Epithelial cell of esophagus (primary cell): Measurements from ENCODE around the gene FTCD.
"Not testable (repeated sequence)": the region's sequence is repeated elsewhere in the genome, so short reads cannot be mapped to it uniquely, and the experiment has no call there.

Experiments
- DNase-seq: peaks from one replicate; pipeline ENCODE4 v3.0.0; 2010; ENCODE audit warnings: low read depth
- H3K4me3 ChIP-seq: 2 replicates; pipeline ENCODE4 v1.5.1; 2011; ENCODE audit warnings: mild to moderate bottlenecking, low read length, control low read depth
- TF ChIP-seq, protein P1 (sequence below): IDR thresholded peaks from 2 replicates; pipeline ENCODE4 v1.5.1; 2011; ENCODE audit warnings: low read depth, mild to moderate bottlenecking, low read length, control low read depth, inconsistent platforms; ENCODE audit not compliant: insufficient read depth; ENCODE audit errors: missing control alignments

FTCD gene

DNA sequence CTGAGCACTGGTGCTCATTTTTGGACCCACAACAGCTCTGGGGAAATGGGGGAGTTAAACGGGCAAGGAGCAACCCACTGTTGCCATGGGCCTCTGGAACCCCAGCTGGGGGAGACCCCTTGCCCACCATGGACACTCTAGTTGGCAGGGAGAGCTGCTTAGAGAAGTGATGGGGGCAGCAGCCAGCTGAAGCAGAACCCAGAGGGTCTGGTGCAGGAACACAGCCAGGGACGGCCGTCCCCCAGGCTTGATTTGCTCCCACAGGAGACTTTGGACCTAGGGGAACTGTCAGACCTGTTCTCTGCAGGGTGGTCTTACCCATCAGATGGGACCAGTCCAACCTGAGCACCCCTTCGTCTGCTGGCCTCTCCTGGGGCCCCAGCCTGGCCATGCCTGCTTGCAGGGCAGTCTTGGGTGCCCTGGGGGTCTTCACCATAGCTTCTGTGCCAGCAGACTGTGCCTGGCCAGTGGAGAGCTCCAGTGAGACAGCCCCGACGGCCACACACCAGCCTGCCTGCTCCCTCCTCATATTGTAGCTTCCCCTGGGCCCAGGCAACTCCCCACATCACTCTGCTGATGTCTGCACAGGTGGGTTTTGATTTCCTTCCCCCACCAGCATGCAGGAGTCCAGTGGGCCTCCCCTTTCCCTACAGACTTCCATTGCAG, 17.6 kb upstream of the FTCD start:
- H3K4me3 ChIP-seq: no peak overlapping the region
- TF ChIP-seq, protein P1, sequence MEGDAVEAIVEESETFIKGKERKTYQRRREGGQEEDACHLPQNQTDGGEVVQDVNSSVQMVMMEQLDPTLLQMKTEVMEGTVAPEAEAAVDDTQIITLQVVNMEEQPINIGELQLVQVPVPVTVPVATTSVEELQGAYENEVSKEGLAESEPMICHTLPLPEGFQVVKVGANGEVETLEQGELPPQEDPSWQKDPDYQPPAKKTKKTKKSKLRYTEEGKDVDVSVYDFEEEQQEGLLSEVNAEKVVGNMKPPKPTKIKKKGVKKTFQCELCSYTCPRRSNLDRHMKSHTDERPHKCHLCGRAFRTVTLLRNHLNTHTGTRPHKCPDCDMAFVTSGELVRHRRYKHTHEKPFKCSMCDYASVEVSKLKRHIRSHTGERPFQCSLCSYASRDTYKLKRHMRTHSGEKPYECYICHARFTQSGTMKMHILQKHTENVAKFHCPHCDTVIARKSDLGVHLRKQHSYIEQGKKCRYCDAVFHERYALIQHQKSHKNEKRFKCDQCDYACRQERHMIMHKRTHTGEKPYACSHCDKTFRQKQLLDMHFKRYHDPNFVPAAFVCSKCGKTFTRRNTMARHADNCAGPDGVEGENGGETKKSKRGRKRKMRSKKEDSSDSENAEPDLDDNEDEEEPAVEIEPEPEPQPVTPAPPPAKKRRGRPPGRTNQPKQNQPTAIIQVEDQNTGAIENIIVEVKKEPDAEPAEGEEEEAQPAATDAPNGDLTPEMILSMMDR: no peak
- DNase-seq: no peak

DNA sequence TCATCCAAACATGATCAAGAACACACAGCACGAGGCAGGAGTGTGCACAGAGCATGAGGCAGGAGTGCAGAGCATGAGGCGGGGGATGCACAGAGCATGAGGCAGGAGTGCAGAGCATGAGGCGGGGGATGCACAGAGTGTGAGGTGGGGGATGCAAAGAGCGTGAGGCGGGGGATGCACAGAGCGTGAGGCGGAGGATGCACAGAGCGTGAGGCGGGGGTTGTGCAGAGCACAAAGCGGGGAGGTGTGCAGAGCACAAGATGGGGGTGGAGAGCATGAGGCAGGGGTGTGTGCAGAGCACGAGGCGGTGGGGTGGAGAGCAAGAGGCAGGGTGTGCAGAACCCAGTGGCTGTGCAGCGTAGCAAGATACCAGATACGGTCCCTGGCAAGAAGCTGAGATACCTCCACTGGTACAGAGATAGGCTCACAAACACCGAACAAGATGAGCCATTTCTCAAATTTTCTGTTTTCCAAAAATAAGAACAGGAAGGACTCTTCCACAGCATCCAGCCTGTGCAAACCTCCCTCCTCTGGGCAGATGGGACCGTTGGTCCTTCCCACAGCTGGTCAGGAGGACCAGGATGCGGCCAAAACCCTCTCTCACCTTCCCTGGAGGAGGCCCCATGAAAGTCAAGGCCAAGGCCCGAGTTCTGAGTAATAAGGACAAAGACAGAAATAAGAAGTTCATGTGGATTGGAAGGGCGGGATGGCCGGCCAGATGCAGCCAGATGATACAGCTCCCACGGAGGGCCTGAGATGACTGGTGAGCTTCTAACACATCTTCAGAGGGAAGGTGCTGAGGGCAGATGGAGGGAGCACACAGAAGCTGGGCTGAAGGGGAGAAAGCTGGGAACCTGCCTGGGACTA, 16.9 kb upstream of the FTCD start:
- H3K4me3 ChIP-seq: no peak overlapping the region
- TF ChIP-seq, protein P1: no peak
- no peak for DNase-seq

DNA sequence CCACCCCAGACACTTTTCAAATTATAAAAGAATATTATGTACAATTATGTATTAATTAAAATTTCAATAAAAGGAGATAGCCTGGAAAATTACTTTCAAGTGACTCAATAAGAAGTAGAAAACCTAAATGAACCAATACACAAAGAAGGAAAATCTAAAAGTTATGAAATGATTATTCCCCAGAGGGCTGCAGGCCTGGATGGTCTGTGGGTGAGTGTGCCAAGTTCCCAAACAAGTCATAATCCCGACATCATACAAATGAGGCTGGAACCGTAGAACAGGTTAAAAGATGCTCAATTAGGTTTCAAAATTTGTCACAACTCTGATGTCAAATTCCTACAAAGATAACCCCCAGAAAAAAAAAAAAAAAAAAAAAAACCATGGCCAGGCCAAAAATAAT, 16.2 kb upstream of the FTCD start:
- no peak overlapping the region for H3K4me3 ChIP-seq
- no peak for DNase-seq
- TF ChIP-seq, protein P1: no peak

DNA sequence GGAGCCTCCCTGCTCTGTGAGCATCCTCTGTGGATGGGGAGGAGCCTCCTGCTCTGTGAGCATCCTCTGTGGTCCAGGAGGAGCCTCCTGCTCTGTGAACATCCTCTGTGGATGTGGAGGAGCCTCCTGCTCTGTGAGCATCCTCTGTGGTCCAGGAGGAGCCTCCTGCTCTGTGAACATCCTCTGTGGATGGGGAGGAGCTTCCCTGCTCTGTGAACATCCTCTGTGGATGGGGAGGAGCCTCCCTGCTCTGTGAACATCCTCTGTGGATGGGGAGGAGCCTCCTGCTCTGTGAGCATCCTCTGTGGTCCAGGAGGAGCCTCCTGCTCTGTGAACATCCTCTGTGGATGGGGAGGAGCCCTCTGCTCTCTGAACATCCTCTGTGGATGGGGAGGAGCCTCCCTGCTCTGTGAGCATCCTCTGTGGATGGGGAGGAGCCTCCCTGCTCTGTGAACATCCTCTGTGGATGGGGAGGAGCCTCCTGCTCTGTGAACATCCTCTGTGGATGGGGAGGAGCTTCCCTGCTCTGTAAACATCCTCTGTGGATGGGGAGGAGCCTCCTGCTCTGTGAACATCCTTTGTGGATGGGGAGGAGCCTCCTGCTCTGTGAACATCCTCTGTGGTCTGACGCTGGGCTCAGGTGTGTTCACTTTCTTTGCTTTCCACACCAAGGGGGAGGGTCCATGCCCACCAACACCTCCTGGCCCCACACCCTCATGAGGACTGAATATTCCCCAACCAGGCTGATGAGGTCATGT, 15.2 kb upstream of the FTCD start:
- not testable (repeated sequence) for H3K4me3 ChIP-seq, DNase-seq

DNA sequence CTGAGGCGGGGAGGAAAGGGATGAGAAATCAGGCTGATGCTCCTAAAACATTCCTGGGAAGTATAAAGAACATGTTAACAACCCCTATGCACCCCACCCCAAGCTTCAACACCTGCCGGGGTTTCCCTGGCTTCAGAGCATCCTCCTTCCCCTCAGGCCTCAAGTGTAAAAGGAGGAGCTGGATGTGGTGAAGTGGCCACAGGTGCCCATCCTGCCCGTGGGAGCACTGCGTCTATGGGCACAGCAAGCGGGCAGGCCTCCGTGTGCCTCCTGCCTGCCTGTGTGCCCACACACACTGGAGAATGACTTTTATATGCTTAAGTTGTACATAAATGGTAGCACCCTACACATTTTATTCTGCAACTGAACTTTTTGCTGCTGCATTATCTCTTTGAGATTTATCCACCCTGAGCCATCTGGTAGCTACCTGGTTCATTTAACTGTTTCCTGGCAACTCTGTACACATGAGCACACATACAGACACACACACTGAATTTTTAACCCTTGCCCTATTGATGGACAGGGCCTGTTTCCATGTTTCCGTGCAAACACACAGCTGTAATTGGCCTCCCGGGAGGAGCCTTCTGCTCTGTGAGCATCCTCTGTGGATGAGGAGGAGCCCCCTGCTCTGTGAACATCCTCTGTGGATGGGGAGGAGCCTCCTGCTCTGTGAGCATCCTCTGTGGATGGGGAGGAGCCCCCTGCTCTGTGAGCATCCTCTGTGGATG, 13.4 kb upstream of the FTCD start:
- H3K4me3 ChIP-seq: no peak overlapping the region

DNA sequence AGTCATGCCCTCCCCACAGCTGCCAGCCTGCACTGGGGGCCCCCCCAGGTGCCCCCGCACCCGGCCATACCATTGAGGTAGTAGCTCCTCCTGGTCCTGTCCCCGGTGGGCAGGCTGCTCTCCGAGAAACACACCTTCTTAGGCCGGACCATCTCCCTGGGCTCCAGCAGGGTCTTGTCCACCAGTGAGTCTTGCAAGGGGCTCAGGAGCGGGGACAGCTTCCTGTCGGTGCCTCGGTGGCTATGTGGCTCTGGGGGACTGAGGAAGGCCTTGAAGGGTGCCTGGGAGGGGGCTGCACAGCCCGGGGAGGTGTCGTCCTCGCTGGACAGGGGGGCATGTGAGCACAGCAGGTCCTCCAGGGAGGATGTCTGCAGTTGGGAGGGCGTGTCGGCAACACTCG, 12.9 kb upstream of the FTCD start:
- TF ChIP-seq, protein P1: no peak
- H3K4me3 ChIP-seq: no peak overlapping the region
- no peak for DNase-seq

More for the DNA sequence above, 13.4 kb upstream of the FTCD start:
- DNase-seq: no peak
- TF ChIP-seq, protein P1: no peak
